Tibial nerve (tissue), 4 donors: ENCODE data around the gene TBRG4. TPM values are rescaled to one million over a fixed set of nuclear protein-coding genes. Genes with fewer than 3 reads are reported as not detected.

Experiments
- DNase-seq, 2 donors: peaks; one replicate each; pipeline ENCODE4 v3.0.0-alpha.2; 2019; ENCODE audit warnings: low spot score in 2 of 2
- H3K27ac ChIP-seq, 4 donors: fragments of 200-600 bp; sonication (generic) in 3 of 4; one replicate each; pipeline ENCODE4 v1.5.1; 2017 to 2019; ENCODE audit warnings: mild to moderate bottlenecking in 1 of 4
- H3K27me3 ChIP-seq, 2 donors: fragments of 200-600 bp; sonication (generic) in 1 of 2; one replicate each; pipeline versions ENCODE4 v1.5.1 to v1.6.0; 2017 to 2019
- H3K36me3 ChIP-seq, 3 donors: fragments of 200-600 bp; sonication (generic); one replicate each; pipeline ENCODE4 v1.5.1; 2018 to 2019
- H3K4me1 ChIP-seq, 4 donors: fragments of 200-600 bp; sonication (generic) in 3 of 4; one replicate each; pipeline ENCODE4 v1.5.1; 2017 to 2019
- H3K4me3 ChIP-seq, 4 donors: fragments of 200-600 bp; sonication (generic) in 3 of 4; one replicate each; pipeline ENCODE4 v1.5.1; 2017 to 2019; ENCODE audit warnings: mild to moderate bottlenecking in 1 of 4, moderate library complexity in 1 of 4
- H3K9me3 ChIP-seq, 4 donors: fragments of 200-600 bp; sonication (generic) in 3 of 4; one replicate each; pipeline ENCODE4 v1.5.1; 2017 to 2019
- EP300 ChIP-seq, 2 donors: sonication (generic); formaldehyde crosslinking; IDR thresholded peaks; one replicate each; pipeline ENCODE4 v1.6.1; 2017; ENCODE audit warnings: antibody characterized with exemption in 2 of 2, mild to moderate bottlenecking in 1 of 2
- POLR2A ChIP-seq, 2 donors: fragments of 450-650 bp; IDR thresholded peaks; one replicate each; pipeline ENCODE4 v1.6.1; 2017; ENCODE audit warnings: antibody characterized with exemption in 2 of 2, mild to moderate bottlenecking in 2 of 2, moderate library complexity in 2 of 2
- WGBS, 2 donors: methylation state at CpG; one replicate each; pipeline ENCODE4 v1.1.5; 2018; 5-methylcytosine and 5-hydroxymethylcytosine counted together
- total RNA-seq, 4 donors: library from RNA; depleted of rRNA; stranded (reverse); fragments of >200 nt; gene quantifications; one replicate each; pipeline ENCODE4 v1.1.0, GENCODE V29; 2016
- TF ChIP-seq, protein P1 (sequence below), 5 experiments: fragments of 200-600 bp in 3 of 5; fragments of 450-650 bp in 2 of 5; sonication (generic) in 3 of 5; IDR thresholded peaks; one replicate each; pipeline ENCODE4 v1.5.1; 2016 to 2019; ENCODE audit warnings: antibody characterized with exemption in 5 of 5, mild to moderate bottlenecking in 3 of 5, moderate library complexity in 2 of 5

Gene TBRG4
- total RNA-seq, 4 donors from 2014 or later = 32.3 to 81.3 (median 54.0) TPM

DNA sequence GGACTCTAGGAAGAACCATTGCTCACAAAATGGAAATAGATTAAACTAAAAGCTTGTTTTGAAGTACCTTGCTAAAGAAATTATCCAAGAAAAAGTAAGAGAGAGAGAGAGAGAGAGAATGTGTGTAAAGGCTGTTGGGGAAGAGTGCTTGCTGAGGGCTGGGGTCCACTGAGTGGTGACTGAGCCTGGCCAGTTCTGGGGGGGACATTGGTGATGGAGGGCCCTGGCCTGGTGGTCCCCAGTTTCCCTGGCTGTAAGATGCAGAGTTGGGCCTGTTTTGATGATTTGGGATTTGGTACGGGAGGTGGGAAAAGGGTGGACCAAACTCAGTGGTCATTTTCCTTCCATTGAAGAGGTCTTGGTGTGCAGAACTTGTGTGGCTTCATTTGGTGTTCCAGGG is 47.0 kb upstream of the TBRG4 start:
- Histone ChIP-seq H3K36me3 (no peaks in the 10 kb centered on the region), H3K4me1 (peaks cover 0 to 16% (median 2%) of the 10 kb centered on the region in 4 donors), H3K27ac (peak overlapping the region in 1 of 4 donors; percentile 64), H3K4me3 (peak overlapping the region in 2 of 4 donors; percentile 27 to 47), H3K9me3 (no peaks in the 10 kb centered on the region), H3K27me3 (peaks cover 0 to 25% of the 10 kb centered on the region in 2 donors)
- TF ChIP-seq EP300 (IDR thresholded peaks at IDR 0.05) (no peak), POLR2A (IDR thresholded peaks at IDR 0.05) (no peak)
- TF ChIP-seq, protein P1, sequence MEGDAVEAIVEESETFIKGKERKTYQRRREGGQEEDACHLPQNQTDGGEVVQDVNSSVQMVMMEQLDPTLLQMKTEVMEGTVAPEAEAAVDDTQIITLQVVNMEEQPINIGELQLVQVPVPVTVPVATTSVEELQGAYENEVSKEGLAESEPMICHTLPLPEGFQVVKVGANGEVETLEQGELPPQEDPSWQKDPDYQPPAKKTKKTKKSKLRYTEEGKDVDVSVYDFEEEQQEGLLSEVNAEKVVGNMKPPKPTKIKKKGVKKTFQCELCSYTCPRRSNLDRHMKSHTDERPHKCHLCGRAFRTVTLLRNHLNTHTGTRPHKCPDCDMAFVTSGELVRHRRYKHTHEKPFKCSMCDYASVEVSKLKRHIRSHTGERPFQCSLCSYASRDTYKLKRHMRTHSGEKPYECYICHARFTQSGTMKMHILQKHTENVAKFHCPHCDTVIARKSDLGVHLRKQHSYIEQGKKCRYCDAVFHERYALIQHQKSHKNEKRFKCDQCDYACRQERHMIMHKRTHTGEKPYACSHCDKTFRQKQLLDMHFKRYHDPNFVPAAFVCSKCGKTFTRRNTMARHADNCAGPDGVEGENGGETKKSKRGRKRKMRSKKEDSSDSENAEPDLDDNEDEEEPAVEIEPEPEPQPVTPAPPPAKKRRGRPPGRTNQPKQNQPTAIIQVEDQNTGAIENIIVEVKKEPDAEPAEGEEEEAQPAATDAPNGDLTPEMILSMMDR (IDR thresholded peaks at IDR 0.05) = no peak
- DNase-seq = no peak
- 79 to 86% methylated on average over 1 of the region's 1 CpG for WGBS, 2 donors

DNA sequence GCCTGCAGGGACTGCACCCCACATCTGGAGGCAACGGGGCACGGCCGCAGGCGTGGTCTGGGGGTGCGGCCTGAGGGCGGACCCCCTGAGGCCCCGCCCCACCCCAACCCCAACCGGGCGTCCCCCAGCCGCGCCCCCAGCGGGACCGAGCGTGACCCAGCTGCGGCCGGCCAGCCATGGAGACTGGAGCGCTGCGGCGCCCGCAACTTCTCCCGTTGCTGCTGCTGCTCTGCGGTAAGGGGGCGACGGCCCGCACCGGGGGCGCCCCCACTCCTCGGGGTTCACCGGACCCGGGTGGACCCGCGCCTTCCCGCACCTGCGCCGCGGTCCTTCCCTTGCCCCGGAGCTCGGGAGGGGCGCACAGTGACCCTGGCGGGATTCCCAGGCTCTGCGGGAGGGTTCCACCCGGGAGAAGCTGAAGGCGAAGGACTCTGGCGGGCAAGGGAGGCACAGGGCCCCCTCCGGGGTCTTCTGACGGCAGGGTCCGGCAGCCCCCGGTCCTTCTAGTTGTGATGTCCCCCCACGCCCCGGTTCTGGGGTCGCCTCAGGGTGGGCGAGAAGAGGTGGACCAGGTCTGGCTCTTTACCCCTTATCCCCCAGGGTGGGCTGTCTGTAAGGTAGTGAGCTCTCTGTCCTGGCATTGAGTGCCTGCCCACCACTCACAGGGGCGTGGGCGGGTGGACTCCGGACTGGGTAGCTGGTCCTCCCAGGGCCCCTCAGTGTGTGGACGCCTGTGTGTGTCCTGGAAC is 46.3 kb upstream of the TBRG4 start, which contains the start of gene RAMP3:
RAMP3 (plus strand) TSS at position 139 of the 749 bp plus-strand sequence; CDS start at position 177, 38 bp downstream.
- no peak for DNase-seq
- peak within 1 kb of the TSS in 1 of 4 donors; percentile 64 for H3K27ac ChIP-seq
- TF ChIP-seq POLR2A (IDR thresholded peaks at IDR 0.05) = no peak
- no peak for TF ChIP-seq EP300 (IDR thresholded peaks at IDR 0.05)
- TF ChIP-seq, protein P1 (IDR thresholded peaks at IDR 0.05) = no peak

DNA sequence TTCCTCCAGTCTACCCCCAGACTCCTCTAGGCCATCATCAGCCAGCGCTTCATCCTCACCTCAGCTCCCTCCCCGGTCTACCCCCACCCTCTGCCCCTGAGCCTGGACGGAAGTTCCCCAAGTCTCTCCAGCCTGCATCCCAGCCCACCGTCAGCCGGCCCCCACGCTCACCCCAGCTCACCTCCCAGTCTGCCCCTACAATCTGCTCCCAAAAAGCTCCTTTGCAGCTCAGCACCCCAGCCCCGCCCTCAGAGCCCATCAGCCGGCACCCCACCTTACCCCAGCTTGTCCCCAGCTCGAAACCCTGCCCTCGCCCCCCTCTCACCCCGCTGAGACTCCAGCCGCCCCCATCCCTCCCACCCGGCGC is 45.8 kb upstream of the TBRG4 start:
- peak overlapping the region in 3 of 4 donors; percentile 1 to 47 (median 7) for H3K4me3 ChIP-seq
- peaks cover 0 to 16% (median 2%) of the 10 kb centered on the region in 4 donors for H3K4me1 ChIP-seq
- peaks cover 0 to 25% of the 10 kb centered on the region in 2 donors for H3K27me3 ChIP-seq
- no peak overlapping the region for H3K27ac ChIP-seq
- WGBS, 2 donors = 14% methylated on average over 11 to 12 of the region's 14 CpGs
- TF ChIP-seq EP300 (IDR thresholded peaks at IDR 0.05) (no peak), POLR2A (IDR thresholded peaks at IDR 0.05) (no peak)
- TF ChIP-seq, protein P1 (IDR thresholded peaks at IDR 0.05) = no peak
- no peak for DNase-seq
- no peaks in the 10 kb centered on the region for H3K36me3 ChIP-seq
- no peaks in the 10 kb centered on the region for H3K9me3 ChIP-seq

More for the DNA sequence above, 46.3 kb upstream of the TBRG4 start, which contains the start of gene RAMP3:
- no peaks in the 10 kb centered on the region for H3K9me3 ChIP-seq
- peak within 1 kb of the TSS; percentile 1 to 47 (median 17) for H3K4me3 ChIP-seq
- no peaks in the 10 kb centered on the region for H3K36me3 ChIP-seq
- peaks cover 0 to 16% (median 2%) of the 10 kb centered on the region in 4 donors for H3K4me1 ChIP-seq
- peaks cover 0 to 25% of the 10 kb centered on the region in 2 donors for H3K27me3 ChIP-seq
- WGBS, 2 donors = 42 to 58% methylated on average over 9 to 20 of the region's 56 CpGs

DNA sequence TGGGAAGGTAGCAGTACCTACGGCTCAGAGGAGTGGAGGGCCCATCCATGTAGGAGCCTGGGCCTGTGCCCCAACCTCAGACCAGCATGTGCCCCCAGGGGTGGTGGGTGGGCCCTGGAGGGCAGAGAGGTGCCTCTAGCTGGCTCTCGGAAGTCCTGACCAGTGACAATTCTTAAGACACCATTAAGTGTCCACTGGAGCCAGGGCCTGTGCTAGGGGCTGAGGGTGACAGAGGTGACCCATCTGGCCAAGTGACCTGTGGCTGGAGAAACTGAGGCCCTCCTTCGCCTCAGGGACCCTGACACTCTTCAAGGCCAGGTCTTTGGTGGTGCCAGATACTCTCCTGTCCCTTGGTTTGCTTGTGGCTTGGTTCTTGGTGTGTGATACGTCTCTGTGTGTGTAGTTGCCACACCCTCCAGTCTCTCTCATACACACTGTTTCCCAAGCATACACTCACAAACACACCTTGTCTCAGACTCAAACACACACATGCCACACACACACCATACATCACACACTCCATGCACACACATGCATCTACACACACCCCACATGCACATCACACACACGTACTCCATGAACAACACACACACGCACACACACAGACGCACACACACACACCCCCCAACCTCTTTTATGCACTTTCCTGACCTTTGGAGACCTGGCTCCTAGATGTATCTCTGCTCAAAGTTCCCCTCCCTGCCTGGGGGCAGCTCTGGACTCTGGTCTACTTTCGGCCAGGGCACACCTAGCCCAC is 45.2 kb upstream of the TBRG4 start:
- no peak for TF ChIP-seq POLR2A (IDR thresholded peaks at IDR 0.05)
- TF ChIP-seq EP300 (IDR thresholded peaks at IDR 0.05) = no peak
- TF ChIP-seq, protein P1 (IDR thresholded peaks at IDR 0.05) = no peak
- WGBS, 2 donors = 87 to 91% methylated on average over 8 of the region's 8 CpGs
- Histone ChIP-seq H3K4me1 (peaks cover 0 to 16% (median 2%) of the 10 kb centered on the region in 4 donors), H3K27ac (no peak overlapping the region), H3K36me3 (no peaks in the 10 kb centered on the region), H3K4me3 (no peak overlapping the region), H3K9me3 (no peaks in the 10 kb centered on the region), H3K27me3 (peaks cover 0 to 25% of the 10 kb centered on the region in 2 donors)
- no peak for DNase-seq
